ENCODE measurements around the gene NLN.
"Not testable (repeated sequence)": the region's sequence is repeated elsewhere in the genome, so short reads cannot be mapped to it uniquely, and the experiment has no call there.

NLN gene

GRCh38 chr5:65834306-65834705 lies 112.3 kb downstream of the NLN start:
- no peak overlapping the region for H3K4me3 ChIP-seq (ENCODE audit: control insufficient read depth, low read depth, low read length)
- TF ChIP-seq CTCF (conservative IDR thresholded peaks at IDR 0.05; ENCODE audit: control insufficient read depth, insufficient read depth, low read depth, low read length): no peak
- no peak for DNase-seq (ENCODE audit: low read depth)

- no peak for TF ChIP-seq CTCF (conservative IDR thresholded peaks at IDR 0.05; ENCODE audit: control insufficient read depth, insufficient read depth, low read depth, low read length)
- no peak for DNase-seq (ENCODE audit: low read depth)
- no peak overlapping the region for H3K4me3 ChIP-seq (ENCODE audit: control insufficient read depth, low read depth, low read length)
Observed at GRCh38 chr5:65835191-65835590, 113.2 kb downstream of the NLN start.

GRCh38 chr5:65837139-65837538 lies 115.1 kb downstream of the NLN start:
- no peak overlapping the region for H3K4me3 ChIP-seq (ENCODE audit: control insufficient read depth, low read depth, low read length)
- peak; percentile 80 for DNase-seq (ENCODE audit: low read depth)
- no peak for TF ChIP-seq CTCF (conservative IDR thresholded peaks at IDR 0.05; ENCODE audit: control insufficient read depth, insufficient read depth, low read depth, low read length)

GRCh38 chr5:65839170-65839569 lies 117.2 kb downstream of the NLN start:
- not testable (repeated sequence) for H3K4me3 ChIP-seq (ENCODE audit: control insufficient read depth, low read depth, low read length); DNase-seq (ENCODE audit: low read depth)

- DNase-seq (ENCODE audit: low read depth): no peak
- no peak for TF ChIP-seq CTCF (conservative IDR thresholded peaks at IDR 0.05; ENCODE audit: control insufficient read depth, insufficient read depth, low read depth, low read length)
- H3K4me3 ChIP-seq (ENCODE audit: control insufficient read depth, low read depth, low read length): no peak overlapping the region
Observed at GRCh38 chr5:65840071-65840470, 118.1 kb downstream of the NLN start.

- not testable (repeated sequence) for H3K4me3 ChIP-seq (ENCODE audit: control insufficient read depth, low read depth, low read length)
Observed at GRCh38 chr5:65844763-65845162, 122.8 kb downstream of the NLN start.

GRCh38 chr5:65846101-65846500 lies 124.1 kb downstream of the NLN start:
- TF ChIP-seq CTCF (conservative IDR thresholded peaks at IDR 0.05; ENCODE audit: control insufficient read depth, insufficient read depth, low read depth, low read length): no peak

More at GRCh38 chr5:65844763-65845162, 122.8 kb downstream of the NLN start:
- not testable (repeated sequence) for DNase-seq (ENCODE audit: low read depth)

GRCh38 chr5:65847019-65847418 lies 125.0 kb downstream of the NLN start:
- DNase-seq (ENCODE audit: low read depth); H3K4me3 ChIP-seq (ENCODE audit: control insufficient read depth, low read depth, low read length): not testable (repeated sequence)

More at GRCh38 chr5:65846101-65846500, 124.1 kb downstream of the NLN start:
- H3K4me3 ChIP-seq (ENCODE audit: control insufficient read depth, low read depth, low read length): no peak overlapping the region
- DNase-seq (ENCODE audit: low read depth): no peak

- not testable (repeated sequence) for DNase-seq (ENCODE audit: low read depth); H3K4me3 ChIP-seq (ENCODE audit: control insufficient read depth, low read depth, low read length)
Observed at GRCh38 chr5:65849918-65850317, 127.9 kb downstream of the NLN start.
